Activated T-helper 2 cell treated with anti-CD3 and anti-CD28 coated beads, Interferon-gamma antibody, Interleukin-2, Interleukin-4, amounts not matched to agents 10 μg/mL and 5 μg/mL and 100 μg/mL, durations not matched to agents 14 hours and 24 hours and 36 hours (primary cell): ENCODE data around the gene RAB3C. TPM values are rescaled to one million over a fixed set of nuclear protein-coding genes. Genes with fewer than 3 reads are reported as not detected.

Source experiments
- DNase-seq: peaks from one replicate; pipeline ENCODE4 v3.0.0; 2021; ENCODE audit warnings: low spot score
- H3K27ac Mint-ChIP-seq: one replicate; pipeline ENCODE4 v1.8.0; 2021; ENCODE audit warnings: mixed read lengths
- H3K27me3 Mint-ChIP-seq: one replicate; pipeline ENCODE4 v1.8.0; 2021; ENCODE audit warnings: low read depth, mixed read lengths
- H3K36me3 Mint-ChIP-seq: one replicate; pipeline ENCODE4 v1.8.0; 2021; ENCODE audit warnings: low read depth, mixed read lengths
- H3K4me1 Mint-ChIP-seq: one replicate; pipeline ENCODE4 v1.8.0; 2021; ENCODE audit warnings: low read depth, mixed read lengths
- H3K4me3 Mint-ChIP-seq: one replicate; pipeline ENCODE4 v1.8.0; 2021; ENCODE audit warnings: low read depth, mild to moderate bottlenecking, moderate library complexity, mixed read lengths
- H3K9me3 Mint-ChIP-seq: one replicate; pipeline ENCODE4 v1.8.0; 2021; ENCODE audit warnings: mixed read lengths
- intact Hi-C: fragments of 100-400 bp; cut with micrococcal nuclease; formaldehyde crosslinking; loops from one replicate; pipeline ENCODE4 v1.15.1; 2023
- total RNA-seq: library from RNA; stranded (reverse); gene quantifications from 2 replicates; pipeline ENCODE4 v1.2.3, GENCODE V29; 2022

The RAB3C gene
- total RNA-seq, 1 donor from 2014 or later = not detected

GRCh38 chr5:58847041-58847440 lies 264.2 kb downstream of the RAB3C start:
- no peaks in the 10 kb centered on the region for H3K4me1 Mint-ChIP-seq
- intact Hi-C loops = no loop called here
- H3K27me3 Mint-ChIP-seq = peaks cover 13% of the 10 kb centered on the region
- no peaks in the 10 kb centered on the region for H3K9me3 Mint-ChIP-seq
- no peak overlapping the region for H3K27ac Mint-ChIP-seq
- H3K4me3 Mint-ChIP-seq = no peak overlapping the region
- H3K36me3 Mint-ChIP-seq = no peaks in the 10 kb centered on the region
- no peak for DNase-seq

- Mint-ChIP-seq H3K4me3 (no peak overlapping the region), H3K27ac (no peak overlapping the region), H3K36me3 (no peaks in the 10 kb centered on the region), H3K27me3 (peaks cover 22% of the 10 kb centered on the region), H3K4me1 (no peaks in the 10 kb centered on the region), H3K9me3 (no peaks in the 10 kb centered on the region)
- intact Hi-C loops = no loop called here
- no peak for DNase-seq
Observed at GRCh38 chr5:58849223-58849622, 266.3 kb downstream of the RAB3C start.

DNA sequence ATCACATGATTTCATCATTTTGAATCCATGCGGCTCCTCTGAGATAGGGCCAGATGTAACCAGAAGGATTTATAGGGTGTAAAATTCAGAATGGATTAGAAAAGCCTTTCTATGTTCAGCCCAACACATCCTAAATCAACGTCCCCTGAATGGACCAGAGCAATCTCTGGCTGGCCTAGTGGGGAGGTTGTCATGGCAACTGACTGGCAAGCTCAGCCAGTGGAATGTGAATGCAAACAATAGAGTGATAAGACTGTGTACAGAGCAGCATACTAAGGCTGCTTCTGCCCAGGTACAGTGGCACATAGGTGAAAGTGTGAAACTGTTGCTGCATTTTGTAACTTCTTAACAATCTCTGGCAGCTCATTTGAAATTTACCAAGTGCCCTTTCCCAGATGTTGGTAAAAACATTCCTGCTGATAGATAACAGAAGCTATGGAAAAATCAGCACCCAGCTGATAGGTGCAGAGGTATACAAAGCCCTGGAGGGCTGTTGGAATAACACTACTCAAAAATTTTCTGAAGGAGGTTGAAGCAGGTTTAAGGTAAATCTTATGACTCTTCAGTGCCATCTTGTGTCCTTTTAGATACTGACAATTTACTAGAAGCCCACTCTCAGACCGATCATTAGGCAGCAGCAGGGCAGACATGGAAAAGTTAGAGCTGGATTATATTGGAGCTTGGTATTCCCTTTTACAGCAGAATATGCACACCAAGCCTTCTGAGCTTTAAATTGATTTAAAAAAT lies 267.2 kb downstream of the RAB3C start:
- Mint-ChIP-seq H3K9me3 (no peaks in the 10 kb centered on the region), H3K27ac (no peak overlapping the region), H3K36me3 (no peaks in the 10 kb centered on the region), H3K27me3 (peaks cover 23% of the 10 kb centered on the region), H3K4me3 (no peak overlapping the region), H3K4me1 (no peaks in the 10 kb centered on the region)
- DNase-seq = no peak
- intact Hi-C loops = no loop called here

- H3K27ac Mint-ChIP-seq = no peak overlapping the region
- H3K27me3 Mint-ChIP-seq = peaks cover 23% of the 10 kb centered on the region
Observed at GRCh38 chr5:58851153-58851552, 268.3 kb downstream of the RAB3C start.

GRCh38 chr5:58851571-58851970 lies 268.7 kb downstream of the RAB3C start:
- no peak overlapping the region for H3K4me3 Mint-ChIP-seq
- DNase-seq = no peak
- intact Hi-C loops = no loop called here
- H3K27ac Mint-ChIP-seq = no peak overlapping the region
- H3K36me3 Mint-ChIP-seq = no peaks in the 10 kb centered on the region
- H3K9me3 Mint-ChIP-seq = no peaks in the 10 kb centered on the region
- peaks cover 23% of the 10 kb centered on the region for H3K27me3 Mint-ChIP-seq
- peaks cover 6% of the 10 kb centered on the region for H3K4me1 Mint-ChIP-seq

More at GRCh38 chr5:58851153-58851552, 268.3 kb downstream of the RAB3C start:
- Mint-ChIP-seq H3K4me1 (peaks cover 2% of the 10 kb centered on the region), H3K4me3 (no peak overlapping the region), H3K36me3 (no peaks in the 10 kb centered on the region), H3K9me3 (no peaks in the 10 kb centered on the region)
- no peak for DNase-seq
- intact Hi-C loops = no loop called here

DNA sequence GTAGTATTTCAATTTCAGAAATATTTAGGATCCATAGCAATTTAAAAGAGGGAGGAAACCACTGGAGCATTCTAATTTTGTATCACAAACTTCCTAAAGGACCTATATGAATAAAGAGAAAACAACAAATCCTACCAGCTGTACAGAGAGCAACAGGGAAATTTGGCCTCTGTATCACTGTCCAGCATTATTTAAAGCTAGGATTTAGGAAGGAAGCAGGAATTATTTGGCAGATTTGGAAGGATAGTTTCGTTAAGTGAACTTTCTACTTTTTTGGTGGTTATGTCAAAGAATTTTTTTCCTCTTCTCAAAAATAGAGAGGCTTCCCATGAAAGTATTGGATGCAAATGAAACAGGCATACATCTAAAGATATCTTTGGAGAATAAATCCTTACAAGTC lies 269.7 kb downstream of the RAB3C start:
- Mint-ChIP-seq H3K27ac (no peak overlapping the region), H3K36me3 (no peaks in the 10 kb centered on the region), H3K9me3 (no peaks in the 10 kb centered on the region), H3K27me3 (peaks cover 17% of the 10 kb centered on the region), H3K4me1 (peaks cover 6% of the 10 kb centered on the region), H3K4me3 (no peak overlapping the region)
- intact Hi-C loops = no loop called here
- no peak for DNase-seq

DNA sequence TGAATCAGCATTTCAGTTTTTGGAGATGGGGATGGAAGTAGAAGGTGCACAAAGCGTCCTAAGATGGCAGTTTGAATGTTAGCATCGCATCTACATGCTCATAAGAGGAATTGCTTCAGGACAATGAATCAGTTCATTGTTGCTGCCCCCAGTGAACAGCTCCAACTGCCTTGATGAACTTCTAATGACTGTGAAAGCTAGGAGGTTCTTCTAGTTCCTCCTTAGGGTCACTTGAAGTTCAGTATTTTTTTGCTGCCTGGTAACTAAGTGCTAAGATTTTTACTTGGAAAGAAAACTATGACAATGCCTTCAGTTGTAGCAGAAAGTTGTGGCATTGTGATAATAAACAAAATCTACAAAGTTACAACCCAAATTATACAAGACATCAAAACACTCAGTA lies 271.6 kb downstream of the RAB3C start:
- intact Hi-C loops = no loop called here
- no peak for DNase-seq
- no peaks in the 10 kb centered on the region for H3K9me3 Mint-ChIP-seq
- H3K36me3 Mint-ChIP-seq = no peaks in the 10 kb centered on the region
- H3K27me3 Mint-ChIP-seq = peaks cover 25% of the 10 kb centered on the region
- peaks cover 6% of the 10 kb centered on the region for H3K4me1 Mint-ChIP-seq
- H3K27ac Mint-ChIP-seq = no peak overlapping the region
- H3K4me3 Mint-ChIP-seq = no peak overlapping the region

DNA sequence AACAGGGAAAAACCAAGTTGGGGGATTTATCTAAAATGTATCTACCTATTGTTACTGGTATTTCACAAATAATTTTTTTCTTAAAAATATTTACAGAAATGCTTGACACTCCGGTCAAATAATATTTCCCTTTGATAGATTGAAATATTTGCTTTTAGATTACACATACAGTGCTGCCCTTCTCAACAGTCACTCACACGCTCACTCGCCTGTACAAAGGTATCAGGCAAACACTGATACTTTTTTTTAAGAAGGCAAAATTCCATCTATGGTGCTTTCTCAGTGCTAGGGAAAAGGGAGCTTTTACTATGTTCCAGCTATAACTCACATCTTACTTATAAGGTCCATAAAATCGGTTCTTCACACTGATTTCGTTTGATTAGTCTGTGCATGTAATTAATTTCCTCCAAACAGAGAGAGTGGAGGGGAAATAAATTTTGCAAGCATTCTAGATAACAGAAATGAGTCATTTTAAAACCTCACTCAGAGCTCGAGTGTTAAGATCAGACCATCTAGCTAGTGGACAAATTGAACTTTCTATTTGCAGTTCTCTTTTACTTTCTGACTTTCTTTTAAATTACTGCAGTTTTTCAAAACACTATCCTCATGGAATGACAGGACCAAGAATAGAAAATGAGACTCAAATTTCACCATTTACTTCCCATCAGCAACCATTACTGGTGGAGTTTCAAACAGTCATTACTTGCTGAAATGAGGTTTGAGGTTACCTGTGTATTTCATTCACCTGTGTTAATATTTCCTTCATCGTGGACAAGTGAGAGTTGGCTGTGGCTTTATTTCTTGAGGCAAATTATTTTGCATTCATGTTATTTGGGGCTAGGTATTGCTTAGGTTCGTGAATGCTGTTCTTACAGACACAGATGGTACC lies 273.2 kb downstream of the RAB3C start:
- intact Hi-C loops = no loop called here
- Mint-ChIP-seq H3K36me3 (no peaks in the 10 kb centered on the region), H3K9me3 (no peaks in the 10 kb centered on the region), H3K4me1 (peaks cover 6% of the 10 kb centered on the region), H3K4me3 (no peak overlapping the region), H3K27ac (no peak overlapping the region), H3K27me3 (peaks cover 26% of the 10 kb centered on the region)
- DNase-seq = no peak

- Mint-ChIP-seq H3K27ac (no peak overlapping the region), H3K4me3 (no peak overlapping the region), H3K9me3 (no peaks in the 10 kb centered on the region), H3K27me3 (peaks cover 18% of the 10 kb centered on the region), H3K36me3 (no peaks in the 10 kb centered on the region), H3K4me1 (peaks cover 6% of the 10 kb centered on the region)
- intact Hi-C loops = no loop called here
- no peak for DNase-seq
Observed at GRCh38 chr5:58857609-58858008, 274.7 kb downstream of the RAB3C start.

DNA sequence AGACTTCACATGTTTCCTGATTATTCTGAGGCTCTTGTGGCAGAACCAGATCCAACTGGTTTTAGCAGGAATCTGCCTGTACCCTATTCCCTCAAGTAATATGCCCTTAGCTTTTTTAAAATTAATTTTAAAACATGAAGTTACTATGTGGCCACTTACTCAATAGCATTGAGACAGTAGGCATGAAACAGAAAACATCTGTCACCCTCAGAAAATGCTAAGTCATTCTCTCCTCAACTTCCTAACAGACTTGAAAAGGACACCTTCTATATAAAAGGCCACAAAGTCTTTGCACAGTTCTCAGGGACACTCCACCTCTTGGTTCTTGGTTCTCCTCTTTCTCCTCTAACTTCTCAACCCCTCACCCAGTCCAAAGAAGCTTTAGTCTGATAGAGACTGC lies 277.8 kb downstream of the RAB3C start:
- intact Hi-C loops = no loop called here
- H3K27me3 Mint-ChIP-seq = peaks cover 20% of the 10 kb centered on the region
- H3K27ac Mint-ChIP-seq = no peak overlapping the region
- no peak for DNase-seq
- H3K36me3 Mint-ChIP-seq = no peaks in the 10 kb centered on the region
- H3K9me3 Mint-ChIP-seq = no peaks in the 10 kb centered on the region
- no peak overlapping the region for H3K4me3 Mint-ChIP-seq
- H3K4me1 Mint-ChIP-seq = peaks cover 6% of the 10 kb centered on the region

DNA sequence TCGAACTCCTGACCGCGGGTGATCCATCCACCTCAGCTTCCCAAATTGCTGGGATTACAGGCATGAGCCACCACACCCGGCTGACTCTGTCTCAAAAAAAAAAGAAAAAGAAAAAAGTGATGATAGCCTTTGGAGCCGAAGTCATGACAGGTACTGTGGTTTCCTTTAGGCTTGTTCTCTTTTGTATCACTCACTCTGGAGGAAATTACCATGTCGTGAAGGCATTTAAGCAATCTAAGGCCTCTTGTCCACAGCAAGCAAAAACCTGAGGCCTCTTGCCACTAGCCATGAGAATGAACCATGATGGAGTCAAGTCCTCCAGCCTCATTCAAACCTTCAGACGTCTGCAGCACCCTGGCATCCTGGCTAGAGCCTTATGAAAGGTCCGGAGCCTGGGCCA lies 286.1 kb downstream of the RAB3C start:
- Mint-ChIP-seq H3K36me3 (no peaks in the 10 kb centered on the region), H3K9me3 (no peaks in the 10 kb centered on the region), H3K4me1 (no peaks in the 10 kb centered on the region), H3K4me3 (no peak overlapping the region), H3K27me3 (peaks cover 25% of the 10 kb centered on the region), H3K27ac (no peak overlapping the region)
- no peak for DNase-seq
- intact Hi-C loops = no loop called here

GRCh38 chr5:58871648-58872242 lies 288.9 kb downstream of the RAB3C start:
- Mint-ChIP-seq H3K4me1 (no peaks in the 10 kb centered on the region), H3K4me3 (no peak overlapping the region), H3K9me3 (no peaks in the 10 kb centered on the region), H3K27ac (no peak overlapping the region), H3K27me3 (peaks cover 30% of the 10 kb centered on the region), H3K36me3 (no peaks in the 10 kb centered on the region)
- DNase-seq = no peak
- intact Hi-C loops = no loop called here
